OCI-LY7 (cell line): ENCODE results near the gene ACVR1.

Experiments
- CTCF ChIP-seq: fragments of 200-600 bp; sonication (generic); conservative IDR thresholded peaks from 2 replicates; pipeline ENCODE4 v1.5.1; 2014; ENCODE audit warnings: mild to moderate bottlenecking, antibody characterized with exemption, low read length, moderate library complexity, mixed read lengths
- EZH2phosphoT487 ChIP-seq: fragments of 200-600 bp; sonication (generic); IDR thresholded peaks from 2 replicates; pipeline ENCODE4 v1.6.1; 2018; ENCODE audit warnings: low read depth, borderline replicate concordance, mild to moderate bottlenecking, mixed run types, antibody characterized with exemption, low read length, moderate library complexity, mixed read lengths

- TF ChIP-seq CTCF (no peak), EZH2phosphoT487 (no peak)
These were observed 18.2 kb downstream of the ACVR1 start for GRCh38 chr2:157857881-157858280.
